Skeletal muscle tissue (tissue), 4 donors: ENCODE results near the gene SMIM12. TPM values are rescaled to one million over a fixed set of nuclear protein-coding genes. Genes with fewer than 3 reads are reported as not detected.

ENCODE experiments used
- H3K27ac ChIP-seq: one replicate; pipeline ENCODE4 v1.7.0; 2013; ENCODE audit warnings: mild to moderate bottlenecking, low read depth, low read length, inconsistent platforms
- H3K27me3 ChIP-seq, 3 donors: one replicate each; pipeline ENCODE4 v1.7.0; 2013; ENCODE audit warnings: low read length in 3 of 3; ENCODE audit not compliant: control insufficient read depth in 3 of 3, insufficient read depth in 3 of 3
- H3K36me3 ChIP-seq, 3 donors: one replicate each; pipeline ENCODE4 v1.7.0; 2013; ENCODE audit warnings: low read length in 3 of 3; ENCODE audit not compliant: control insufficient read depth in 3 of 3, insufficient read depth in 3 of 3
- H3K4me1 ChIP-seq, 3 donors: one replicate each; pipeline ENCODE4 v1.7.0; 2013; ENCODE audit warnings: low read length in 3 of 3, mild to moderate bottlenecking in 3 of 3; ENCODE audit not compliant: control insufficient read depth in 3 of 3, insufficient read depth in 3 of 3
- H3K4me3 ChIP-seq, 3 donors: one replicate each; pipeline ENCODE4 v1.7.0; 2013; ENCODE audit warnings: low read length in 3 of 3
- H3K9ac ChIP-seq, 3 donors: one replicate each; pipeline ENCODE4 v1.7.0; 2013; ENCODE audit warnings: low read length in 3 of 3, mild to moderate bottlenecking in 3 of 3, moderate library complexity in 2 of 3, low read depth in 1 of 3
- H3K9me3 ChIP-seq, 3 donors: one replicate each; pipeline ENCODE4 v1.7.0; 2013; ENCODE audit warnings: low read length in 3 of 3; ENCODE audit not compliant: control insufficient read depth in 3 of 3
- total RNA-seq: library from RNA; depleted of rRNA; stranded (reverse); fragments of >200 nt; gene quantifications from one replicate; pipeline ENCODE4 v1.2.3, GENCODE V29; 2014
- donor health status: Osteomylitis.

The SMIM12 gene
- total RNA-seq, 1 donor from 2014 or later, result 8.9 TPM

DNA sequence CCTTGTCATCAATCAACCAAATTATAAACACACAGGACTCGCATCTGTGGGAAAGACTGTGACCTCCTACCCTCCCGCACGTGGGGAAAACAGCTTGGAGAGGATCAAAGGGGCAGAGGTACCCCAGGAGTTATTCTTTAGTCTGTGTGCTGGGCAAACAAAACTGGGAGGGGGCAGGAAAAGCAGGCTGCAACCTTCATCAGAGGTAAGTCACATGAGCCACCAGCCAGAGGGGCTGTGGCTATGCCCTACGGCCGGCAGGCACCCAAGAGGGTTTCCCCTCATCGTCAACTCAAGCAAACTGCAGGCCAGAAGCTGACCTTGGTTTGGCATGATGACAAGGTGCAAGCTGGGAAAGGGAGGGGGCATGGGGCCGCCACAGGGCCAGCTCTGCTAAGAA is 12.5 kb downstream of the SMIM12 start:
- H3K36me3 ChIP-seq, result peaks cover 0 to 6% (median 0%) of the 10 kb centered on the region in 3 donors
- peaks cover 31 to 35% (median 34%) of the 10 kb centered on the region in 3 donors for H3K4me1 ChIP-seq
- no peak overlapping the region for H3K27ac ChIP-seq
- no peak overlapping the region for H3K4me3 ChIP-seq
- H3K9me3 ChIP-seq, result no peaks in the 10 kb centered on the region
- H3K9ac ChIP-seq, result no peak overlapping the region
- H3K27me3 ChIP-seq, result no peaks in the 10 kb centered on the region

DNA sequence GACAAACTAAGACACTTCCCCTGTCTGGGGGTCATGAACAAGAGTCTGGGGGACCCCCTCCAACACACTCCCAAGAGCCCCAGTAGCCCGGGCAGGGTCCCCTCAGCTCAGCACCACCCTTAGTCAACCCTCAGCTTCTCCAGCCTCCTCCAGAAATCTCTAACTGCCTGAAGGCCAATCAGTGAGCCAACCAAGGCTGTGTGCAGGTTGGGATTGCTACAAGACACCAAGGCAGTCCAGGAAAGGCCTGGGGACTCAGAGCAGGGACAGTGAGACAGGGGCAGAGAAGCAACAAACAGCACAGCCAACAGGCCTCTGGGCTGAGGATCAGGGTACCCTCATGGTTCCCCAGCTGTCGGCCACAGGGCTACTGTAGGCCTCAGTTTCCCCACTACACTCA is 13.3 kb downstream of the SMIM12 start:
- H3K36me3 ChIP-seq, result no peaks in the 10 kb centered on the region
- no peaks in the 10 kb centered on the region for H3K27me3 ChIP-seq
- H3K9ac ChIP-seq, result no peak overlapping the region
- H3K9me3 ChIP-seq, result no peaks in the 10 kb centered on the region
- H3K27ac ChIP-seq, result no peak overlapping the region
- no peak overlapping the region for H3K4me3 ChIP-seq
- H3K4me1 ChIP-seq, result peaks cover 23 to 35% (median 26%) of the 10 kb centered on the region in 3 donors

DNA sequence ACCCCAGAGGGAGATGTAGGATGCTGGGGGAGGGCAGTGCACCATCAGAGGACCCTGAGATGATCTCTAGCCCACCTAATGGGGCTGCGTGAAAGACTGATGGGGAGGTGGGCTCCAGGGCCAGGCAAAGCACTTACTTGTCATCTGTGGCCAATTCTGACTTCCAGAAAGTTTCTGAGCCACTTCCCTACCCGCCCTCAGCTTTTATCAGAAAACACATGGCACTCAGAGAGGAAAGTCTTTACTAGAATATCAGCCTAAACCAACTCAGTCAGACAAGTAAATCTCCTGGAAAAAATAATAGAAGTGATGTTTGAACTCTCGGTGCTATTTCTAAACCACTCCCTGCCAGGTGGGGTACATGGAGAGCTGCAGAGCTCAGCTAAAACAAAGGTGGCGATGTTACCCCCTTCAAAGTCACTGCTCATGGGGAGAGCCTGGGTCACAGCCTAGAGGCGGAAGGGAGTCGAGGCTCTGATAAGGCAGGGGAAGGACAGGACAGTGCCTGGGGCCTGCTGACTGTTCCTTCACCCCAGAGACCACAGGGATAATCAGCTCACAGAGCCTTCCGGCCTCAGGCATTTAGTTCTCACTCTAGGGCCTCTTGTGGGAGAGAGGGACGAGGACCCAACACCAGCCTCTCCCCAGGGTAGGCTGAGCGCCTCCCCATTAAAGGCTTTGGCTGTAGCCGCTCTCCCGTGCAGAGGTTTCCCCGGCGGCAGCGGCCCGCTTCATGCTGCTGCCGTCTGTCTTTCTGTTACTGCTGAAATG is 14.2 kb downstream of the SMIM12 start:
- H3K27ac ChIP-seq, result peak overlapping the region; percentile 8
- no peak overlapping the region for H3K4me3 ChIP-seq
- no peaks in the 10 kb centered on the region for H3K9me3 ChIP-seq
- no peaks in the 10 kb centered on the region for H3K36me3 ChIP-seq
- H3K9ac ChIP-seq, result peak overlapping the region in 1 of 3 donors; percentile 28
- peaks cover 18 to 33% (median 30%) of the 10 kb centered on the region in 3 donors for H3K4me1 ChIP-seq
- no peaks in the 10 kb centered on the region for H3K27me3 ChIP-seq

DNA sequence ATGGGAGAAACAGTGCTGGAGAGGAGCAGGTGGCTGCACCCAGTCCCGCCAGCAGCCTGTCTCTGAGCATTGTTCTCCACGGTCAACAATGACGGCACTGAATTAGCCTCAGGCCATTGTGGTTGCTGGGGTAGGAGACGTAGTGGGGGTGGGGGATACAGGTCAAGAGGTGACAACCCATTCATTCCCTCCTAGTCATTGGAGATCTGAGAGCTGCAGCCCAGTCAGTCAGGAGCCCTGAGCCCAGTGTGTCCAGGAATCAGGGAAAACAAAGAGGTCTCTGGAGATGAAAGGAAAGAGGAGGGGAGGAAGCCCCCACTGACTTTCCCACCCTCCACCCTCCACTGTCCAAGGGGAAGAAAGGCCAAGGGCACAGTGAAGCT is 15.3 kb downstream of the SMIM12 start:
- H3K27me3 ChIP-seq, result no peaks in the 10 kb centered on the region

GRCh38 chr1:34843392-34844251 is 15.9 kb downstream of the SMIM12 start:
- Histone ChIP-seq H3K27me3 (no peaks in the 10 kb centered on the region), H3K9ac (peak overlapping the region in 1 of 3 donors; percentile 16), H3K27ac (peak overlapping the region; percentile 12), H3K9me3 (no peaks in the 10 kb centered on the region), H3K36me3 (no peaks in the 10 kb centered on the region), H3K4me1 (peaks cover 18 to 33% (median 30%) of the 10 kb centered on the region in 3 donors), H3K4me3 (no peak overlapping the region)

More for the DNA sequence above, 15.3 kb downstream of the SMIM12 start:
- Histone ChIP-seq H3K9ac (no peak overlapping the region), H3K9me3 (no peaks in the 10 kb centered on the region), H3K27ac (no peak overlapping the region), H3K36me3 (no peaks in the 10 kb centered on the region), H3K4me1 (peaks cover 18 to 33% (median 30%) of the 10 kb centered on the region in 3 donors), H3K4me3 (no peak overlapping the region)

GRCh38 chr1:34842952-34843371 is 16.6 kb downstream of the SMIM12 start:
- Histone ChIP-seq H3K9me3 (no peaks in the 10 kb centered on the region), H3K27me3 (no peaks in the 10 kb centered on the region), H3K4me1 (peaks cover 18 to 33% (median 30%) of the 10 kb centered on the region in 3 donors), H3K36me3 (no peaks in the 10 kb centered on the region), H3K27ac (peak overlapping the region; percentile 12), H3K4me3 (no peak overlapping the region), H3K9ac (no peak overlapping the region)

DNA sequence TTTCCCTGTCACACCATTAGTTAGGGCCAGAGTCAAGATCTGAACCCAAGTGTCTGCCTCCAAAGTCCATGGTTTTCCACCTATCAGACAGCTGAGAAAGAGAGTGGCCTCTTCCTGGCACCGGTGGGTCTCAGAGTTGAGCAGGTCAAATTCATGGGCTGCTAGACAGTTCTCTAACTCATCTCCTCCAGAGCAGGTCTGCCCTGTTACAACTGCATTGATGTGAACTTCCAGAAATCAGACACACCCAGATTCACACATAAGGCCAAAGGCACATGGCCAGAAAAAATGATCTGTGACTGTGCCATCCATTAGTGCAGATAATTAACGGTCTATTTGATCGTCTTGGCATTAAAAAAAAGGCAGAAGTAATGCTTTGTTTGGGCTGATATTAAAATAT is 17.5 kb downstream of the SMIM12 start:
- H3K36me3 ChIP-seq, result no peaks in the 10 kb centered on the region
- no peaks in the 10 kb centered on the region for H3K9me3 ChIP-seq
- H3K27me3 ChIP-seq, result no peaks in the 10 kb centered on the region
- H3K9ac ChIP-seq, result no peak overlapping the region
- peaks cover 16 to 34% (median 30%) of the 10 kb centered on the region in 3 donors for H3K4me1 ChIP-seq
- no peak overlapping the region for H3K4me3 ChIP-seq
- no peak overlapping the region for H3K27ac ChIP-seq

GRCh38 chr1:34840426-34840825 is 19.1 kb downstream of the SMIM12 start:
- H3K27me3 ChIP-seq, result no peaks in the 10 kb centered on the region
- no peaks in the 10 kb centered on the region for H3K9me3 ChIP-seq
- no peak overlapping the region for H3K27ac ChIP-seq
- no peaks in the 10 kb centered on the region for H3K36me3 ChIP-seq
- peaks cover 19 to 36% (median 35%) of the 10 kb centered on the region in 3 donors for H3K4me1 ChIP-seq
- no peak overlapping the region for H3K4me3 ChIP-seq
- H3K9ac ChIP-seq, result no peak overlapping the region

- Histone ChIP-seq H3K27me3 (no peaks in the 10 kb centered on the region), H3K9ac (no peak overlapping the region), H3K4me1 (peaks cover 12 to 35% (median 32%) of the 10 kb centered on the region in 3 donors), H3K27ac (no peak overlapping the region), H3K9me3 (no peaks in the 10 kb centered on the region), H3K36me3 (no peaks in the 10 kb centered on the region), H3K4me3 (no peak overlapping the region)
Measured at GRCh38 chr1:34839526-34840305, 19.8 kb downstream of the SMIM12 start.
